GM18873 (cell line): ENCODE measurements around the gene NCKAP5.
A peak's percentile ranks its signal among the peaks of the same experiment; 100 is the strongest.

Experiments used
- ATAC-seq: cut with Tn5 transposase; IDR thresholded peaks from one replicate; pipeline ENCODE4 v1.9.1; 2021; ENCODE audit warnings: mild to moderate bottlenecking, moderate library complexity, moderate number of reproducible peaks; ENCODE audit not compliant: unreplicated experiment, low FRiP score

Gene NCKAP5

GRCh38 chr2:132757676-132758075 lies 810.6 kb downstream of the NCKAP5 start:
- ATAC-seq: no peak

- no peak for ATAC-seq
These were observed 811.2 kb downstream of the NCKAP5 start for GRCh38 chr2:132757002-132757589.

- ATAC-seq: no peak
These were observed 813.3 kb downstream of the NCKAP5 start for GRCh38 chr2:132754867-132755472.

- no peak for ATAC-seq
These were observed 813.9 kb downstream of the NCKAP5 start for GRCh38 chr2:132754392-132754791.

DNA sequence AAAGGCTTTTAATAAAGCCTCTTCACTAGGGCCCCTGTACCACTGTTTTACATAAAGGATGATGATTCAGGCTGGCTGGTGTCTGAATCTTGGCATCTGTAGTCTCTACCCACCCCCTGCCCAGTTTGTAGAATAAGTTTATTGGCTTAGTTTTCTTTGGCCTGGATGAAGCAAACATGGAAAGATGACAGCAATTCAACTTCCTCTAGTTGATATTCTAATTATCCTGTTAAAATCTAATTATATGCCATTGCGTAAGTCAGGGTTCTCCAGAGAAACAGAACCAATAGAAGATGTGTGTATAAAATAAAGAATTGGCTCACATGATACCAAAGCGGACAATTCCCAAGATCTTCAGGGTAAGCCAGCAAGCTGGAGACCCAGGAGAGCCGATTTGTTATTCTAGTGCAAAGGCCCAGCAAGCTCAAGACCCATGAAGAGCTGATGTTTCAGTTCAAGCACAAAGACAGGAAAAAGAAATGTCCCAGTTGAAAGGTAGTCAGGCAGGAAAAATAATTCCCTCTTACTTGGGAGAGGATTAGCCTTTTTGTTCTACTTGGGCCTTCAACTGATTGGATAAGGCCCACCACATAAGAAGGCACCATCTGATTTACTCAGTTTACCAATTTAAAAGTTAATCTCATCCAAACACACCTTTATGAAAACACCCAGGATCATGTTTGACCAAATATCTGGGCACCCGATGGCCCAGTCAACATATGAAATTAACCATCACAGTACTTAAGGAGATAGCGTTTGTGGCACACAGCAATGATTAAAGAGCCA lies 815.6 kb downstream of the NCKAP5 start:
- ATAC-seq: no peak

DNA sequence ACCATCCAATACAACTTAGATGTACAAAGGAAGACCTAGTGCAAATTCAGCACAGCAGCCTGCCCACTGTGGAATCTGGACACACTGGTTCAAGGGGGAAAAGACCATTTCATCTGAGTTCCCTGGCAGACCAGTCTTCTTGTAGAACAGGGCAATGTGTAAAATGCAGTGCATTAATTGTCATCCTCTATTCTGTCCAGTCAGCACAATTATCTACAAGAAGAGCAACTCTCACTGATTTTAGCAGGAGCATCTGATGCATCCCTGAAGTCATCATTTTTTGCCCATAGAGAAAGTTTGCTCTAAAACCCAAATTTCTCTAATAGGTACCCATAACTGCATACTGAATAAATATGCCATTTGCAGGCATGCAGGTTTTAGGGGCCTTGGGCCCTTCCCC lies 816.4 kb downstream of the NCKAP5 start:
- no peak for ATAC-seq

DNA sequence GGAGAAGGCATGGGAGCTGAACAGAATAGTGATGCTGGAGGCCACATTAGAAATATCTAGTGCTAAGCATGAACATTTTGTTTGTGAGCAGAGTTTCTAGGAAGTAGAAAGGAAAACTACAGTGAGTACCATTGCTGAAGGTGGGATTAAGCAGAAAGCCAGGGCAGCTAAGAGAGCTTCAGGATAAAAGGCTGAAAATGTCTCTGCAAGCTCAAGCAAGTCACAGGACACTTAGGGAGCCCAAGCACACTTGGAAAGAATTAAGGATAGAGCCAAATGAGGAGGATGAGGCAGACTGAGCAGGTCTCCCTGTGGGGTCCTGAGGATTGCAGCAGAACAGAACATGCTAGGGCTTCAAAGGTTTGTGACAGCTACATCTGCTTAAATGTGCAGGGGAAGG lies 817.7 kb downstream of the NCKAP5 start:
- no peak for ATAC-seq

- peak; percentile 62 for ATAC-seq
These were observed 821.2 kb downstream of the NCKAP5 start for GRCh38 chr2:132747046-132747445.

DNA sequence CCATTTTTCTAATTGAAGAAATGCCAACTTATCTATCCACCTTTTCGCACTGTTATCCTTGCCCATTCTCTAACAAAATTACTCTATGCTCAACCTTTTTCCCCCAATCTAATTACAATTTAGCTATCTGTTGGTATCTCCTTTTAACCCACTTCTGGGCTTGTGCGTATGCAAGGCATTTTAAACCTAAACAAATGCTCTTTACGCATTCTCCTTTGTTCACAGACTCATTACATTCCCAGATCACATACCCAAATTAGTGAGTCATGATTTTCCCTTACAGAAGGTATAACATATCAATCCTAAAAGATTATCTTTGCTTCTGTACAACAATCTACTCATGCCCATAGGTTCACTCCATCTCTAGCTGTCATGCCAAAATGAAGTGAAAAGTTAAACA lies 826.5 kb downstream of the NCKAP5 start:
- ATAC-seq: no peak

DNA sequence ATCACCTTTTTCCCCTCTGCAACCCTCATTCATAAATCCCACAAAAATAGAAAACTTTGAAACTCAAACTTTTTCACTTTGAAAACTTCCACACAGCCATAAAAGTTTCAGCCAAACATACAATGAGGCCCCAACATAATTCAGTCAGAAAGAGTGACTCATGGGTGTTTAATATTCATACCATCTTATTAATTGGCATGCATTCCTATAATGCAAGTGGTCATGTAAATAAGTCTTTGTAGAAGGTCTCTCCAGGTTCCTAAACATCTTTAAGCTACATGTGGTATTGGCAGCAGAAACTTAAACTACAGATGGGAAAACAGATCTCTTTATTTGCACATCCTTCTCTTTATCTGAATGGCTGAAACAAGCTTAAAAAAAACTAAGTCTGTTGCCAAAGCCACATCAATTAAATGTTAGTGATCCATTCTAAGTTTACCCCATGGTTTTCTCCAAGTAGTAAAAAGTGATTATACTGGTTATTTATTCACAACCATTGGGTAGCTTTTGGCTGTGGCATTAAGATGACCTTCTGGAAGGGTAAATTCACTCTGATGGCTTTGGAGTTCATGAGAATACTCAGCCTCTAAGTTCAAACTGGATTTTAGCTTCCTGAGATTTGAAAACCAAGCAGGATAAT lies 828.1 kb downstream of the NCKAP5 start:
- ATAC-seq: no peak

- no peak for ATAC-seq
These were observed 830.0 kb downstream of the NCKAP5 start for GRCh38 chr2:132738223-132738622.

DNA sequence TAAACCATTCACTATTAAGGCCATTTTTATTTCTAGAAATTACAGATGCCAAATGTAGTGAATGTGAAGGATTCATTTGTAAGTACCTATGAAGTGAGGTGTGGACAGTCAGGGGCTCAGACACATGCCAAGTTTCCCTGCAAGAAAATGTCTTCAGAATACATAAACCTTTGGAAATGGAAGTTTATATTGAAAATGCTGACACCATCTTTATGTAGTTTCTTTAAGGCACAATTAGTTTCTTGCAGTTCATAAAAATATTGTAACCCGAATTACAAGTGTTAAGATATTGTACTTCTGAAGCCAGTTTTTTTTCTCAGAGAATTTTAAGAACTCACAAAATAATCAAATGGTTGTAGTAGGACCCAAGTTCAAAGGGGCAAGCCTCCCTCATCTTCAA lies 832.2 kb downstream of the NCKAP5 start:
- ATAC-seq: no peak

- no peak for ATAC-seq
These were observed 833.3 kb downstream of the NCKAP5 start for GRCh38 chr2:132734961-132735360.

DNA sequence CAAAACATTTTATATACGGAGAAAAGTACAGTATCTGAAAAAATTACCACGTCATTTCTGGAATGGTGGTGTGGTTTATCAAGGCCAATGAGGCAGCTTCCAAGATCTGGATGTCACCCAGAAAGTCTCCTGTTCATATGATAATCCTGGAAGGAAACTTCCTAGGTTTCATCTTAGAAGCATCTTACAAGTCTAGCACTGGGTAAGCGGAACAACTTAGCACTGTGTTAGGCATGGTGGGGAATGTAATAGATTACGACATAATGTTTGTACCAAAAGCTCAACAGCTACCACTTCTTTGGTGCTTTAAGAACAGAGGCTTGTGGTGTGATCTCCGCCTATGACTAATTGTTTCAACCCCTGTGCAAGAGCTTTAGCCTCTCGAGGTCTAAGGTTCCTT lies 835.2 kb downstream of the NCKAP5 start:
- no peak for ATAC-seq

GRCh38 chr2:132732694-132733093 lies 835.6 kb downstream of the NCKAP5 start:
- no peak for ATAC-seq

DNA sequence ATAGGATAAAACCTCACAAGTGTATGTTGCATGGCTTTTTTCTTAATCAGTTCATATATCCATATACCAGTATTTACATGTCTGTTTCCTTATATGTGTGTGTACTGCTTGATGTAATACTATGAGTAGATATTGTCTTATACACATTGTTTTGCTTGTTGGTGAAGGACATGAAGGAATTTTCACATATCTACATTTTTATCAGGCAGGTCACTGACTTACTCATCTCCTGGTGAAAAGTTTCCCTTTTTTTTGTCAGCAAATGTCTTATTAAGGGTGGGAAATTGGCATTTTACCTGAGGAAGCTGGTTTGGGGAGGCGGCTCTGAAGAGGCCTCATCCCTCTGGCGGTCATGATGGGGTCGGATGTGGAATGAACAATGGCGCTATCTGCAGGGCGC lies 836.8 kb downstream of the NCKAP5 start:
- no peak for ATAC-seq

- no peak for ATAC-seq
These were observed 837.7 kb downstream of the NCKAP5 start for GRCh38 chr2:132730611-132731010.

GRCh38 chr2:132729522-132729921 lies 838.7 kb downstream of the NCKAP5 start:
- no peak for ATAC-seq

- ATAC-seq: no peak
These were observed 842.1 kb downstream of the NCKAP5 start for GRCh38 chr2:132726155-132726554.

GRCh38 chr2:132725748-132726147 lies 842.5 kb downstream of the NCKAP5 start:
- no peak for ATAC-seq

DNA sequence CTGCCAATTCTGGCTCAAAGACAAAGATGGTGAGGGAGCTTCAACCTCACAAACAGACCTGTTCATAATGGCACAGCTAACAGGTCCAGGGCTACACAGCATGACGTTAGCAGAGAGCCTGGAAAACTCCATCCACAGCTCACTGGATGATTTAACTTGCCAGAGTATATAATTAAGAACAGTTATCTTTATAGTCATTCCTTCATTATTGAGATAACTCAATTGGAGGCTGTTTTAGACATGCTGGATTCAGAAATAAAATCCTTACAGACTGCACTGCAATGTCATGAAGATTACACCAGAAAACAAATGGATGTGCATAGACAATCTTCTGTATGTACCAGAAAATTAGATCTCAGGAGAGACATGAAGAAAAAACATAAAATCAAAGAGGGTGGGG lies 843.1 kb downstream of the NCKAP5 start:
- ATAC-seq: no peak
